HEK293 (cell line): ENCODE data around the gene SRR.

ENCODE experiments used
- GLI4 ChIP-seq: fragments of 450-650 bp; formaldehyde crosslinking; IDR thresholded peaks from 2 replicates; pipeline ENCODE4 v1.5.1; 2016; ENCODE audit warnings: missing biosample characterization, missing genetic modification characterization
- HOXD13 ChIP-seq: sonication (generic); formaldehyde crosslinking; IDR thresholded peaks from 2 replicates; pipeline ENCODE4 v1.8.0; 2022; ENCODE audit warnings: missing genetic modification reagents, borderline replicate concordance
- KLF7 ChIP-seq: fragments of 450-650 bp; formaldehyde crosslinking; IDR thresholded peaks from 2 replicates; pipeline ENCODE4 v1.5.1; 2016; ENCODE audit warnings: missing biosample characterization, missing genetic modification characterization, borderline replicate concordance
- OSR2 ChIP-seq: fragments of 450-650 bp; formaldehyde crosslinking; IDR thresholded peaks from 2 replicates; pipeline ENCODE4 v1.5.1; 2016; ENCODE audit warnings: missing biosample characterization, missing genetic modification characterization
- PRDM6 ChIP-seq: fragments of 450-650 bp; formaldehyde crosslinking; IDR thresholded peaks from 2 replicates; pipeline ENCODE4 v1.5.1; 2017; ENCODE audit warnings: missing biosample characterization, missing genetic modification characterization
- REPIN1 ChIP-seq: fragments of 450-650 bp; formaldehyde crosslinking; IDR thresholded peaks from 2 replicates; pipeline ENCODE4 v1.5.1; 2017; ENCODE audit warnings: missing biosample characterization, missing genetic modification characterization, low read depth
- SALL2 ChIP-seq: fragments of 450-650 bp; formaldehyde crosslinking; IDR thresholded peaks from 2 replicates; pipeline ENCODE4 v1.5.0; 2017; ENCODE audit warnings: missing biosample characterization, mild to moderate bottlenecking, missing genetic modification characterization, borderline replicate concordance
- SCRT1 ChIP-seq: fragments of 450-650 bp; formaldehyde crosslinking; IDR thresholded peaks from 2 replicates; pipeline ENCODE4 v1.5.1; 2016; ENCODE audit warnings: missing biosample characterization, missing genetic modification characterization, borderline replicate concordance
- SETDB1 ChIP-seq: IDR thresholded peaks from one replicate; pipeline ENCODE4 v1.6.1; 2017; ENCODE audit warnings: mild to moderate bottlenecking, low read length, moderate library complexity, mixed read lengths; ENCODE audit not compliant: insufficient read length
- WT1 ChIP-seq: fragments of 450-650 bp; formaldehyde crosslinking; IDR thresholded peaks from 2 replicates; pipeline ENCODE4 v1.5.1; 2016; ENCODE audit warnings: missing biosample characterization, missing genetic modification characterization
- ZBTB20 ChIP-seq: fragments of 450-650 bp; formaldehyde crosslinking; IDR thresholded peaks from 2 replicates; pipeline ENCODE4 v1.5.1; 2016; ENCODE audit warnings: missing biosample characterization, missing genetic modification characterization
- ZFHX2 ChIP-seq: fragments of 450-650 bp; formaldehyde crosslinking; conservative IDR thresholded peaks from 2 replicates; pipeline ENCODE4 v1.5.1; 2016; ENCODE audit warnings: missing biosample characterization, missing genetic modification characterization
- ZNF112 ChIP-seq: fragments of 450-650 bp; formaldehyde crosslinking; IDR thresholded peaks from 2 replicates; pipeline ENCODE4 v1.5.0; 2017; ENCODE audit warnings: missing biosample characterization, missing genetic modification characterization
- ZNF155 ChIP-seq: fragments of 450-650 bp; formaldehyde crosslinking; IDR thresholded peaks from 2 replicates; pipeline ENCODE4 v1.5.1; 2016; ENCODE audit warnings: missing biosample characterization, missing genetic modification characterization
- ZNF248 ChIP-seq: fragments of 450-650 bp; formaldehyde crosslinking; IDR thresholded peaks from 2 replicates; pipeline ENCODE4 v1.5.1; 2017; ENCODE audit warnings: missing biosample characterization, missing genetic modification characterization
- ZNF280C ChIP-seq: fragments of 450-650 bp; formaldehyde crosslinking; IDR thresholded peaks from 2 replicates; pipeline ENCODE4 v1.5.1; 2016; ENCODE audit warnings: missing biosample characterization, missing genetic modification characterization
- ZNF350 ChIP-seq: fragments of 450-650 bp; formaldehyde crosslinking; IDR thresholded peaks from 2 replicates; pipeline ENCODE4 v1.5.0; 2017; ENCODE audit warnings: missing biosample characterization, mild to moderate bottlenecking, missing genetic modification characterization
- ZNF37A ChIP-seq: fragments of 450-650 bp; IDR thresholded peaks from 2 replicates; pipeline ENCODE4 v1.5.1; 2018; ENCODE audit warnings: missing biosample characterization, missing genetic modification characterization
- ZNF394 ChIP-seq: fragments of 450-650 bp; formaldehyde crosslinking; IDR thresholded peaks from 2 replicates; pipeline ENCODE4 v1.5.1; 2016; ENCODE audit warnings: missing biosample characterization, missing genetic modification characterization, mild to moderate bottlenecking, moderate library complexity, borderline replicate concordance
- ZNF501 ChIP-seq: fragments of 450-650 bp; formaldehyde crosslinking; IDR thresholded peaks from 2 replicates; pipeline ENCODE4 v1.5.1; 2016; ENCODE audit warnings: missing biosample characterization, missing genetic modification characterization
- ZNF548 ChIP-seq: fragments of 450-650 bp; formaldehyde crosslinking; IDR thresholded peaks from 2 replicates; pipeline ENCODE4 v1.5.1; 2016; ENCODE audit warnings: missing biosample characterization, missing genetic modification characterization
- ZNF560 ChIP-seq: fragments of 450-650 bp; formaldehyde crosslinking; IDR thresholded peaks from 2 replicates; pipeline ENCODE4 v1.5.1; 2017; ENCODE audit warnings: missing biosample characterization, missing genetic modification characterization, borderline replicate concordance
- ZNF639 ChIP-seq: fragments of 450-650 bp; formaldehyde crosslinking; IDR thresholded peaks from 2 replicates; pipeline ENCODE4 v1.5.1; 2016; ENCODE audit warnings: missing biosample characterization, missing genetic modification characterization
- ZNF707 ChIP-seq: fragments of 450-650 bp; formaldehyde crosslinking; IDR thresholded peaks from 2 replicates; pipeline ENCODE4 v1.5.1; 2016; ENCODE audit warnings: missing biosample characterization, missing genetic modification characterization
- ZSCAN30 ChIP-seq: fragments of 450-650 bp; IDR thresholded peaks from 2 replicates; pipeline ENCODE4 v1.5.1; 2018; ENCODE audit warnings: missing biosample characterization, mild to moderate bottlenecking, missing genetic modification characterization, moderate library complexity
- TF ChIP-seq, protein P1 (sequence below): fragments of 450-650 bp; formaldehyde crosslinking; IDR thresholded peaks from 2 replicates; pipeline ENCODE4 v1.5.1; 2016; ENCODE audit warnings: missing biosample characterization, missing genetic modification characterization
- TF ChIP-seq, protein P2 (sequence below): fragments of 450-650 bp; IDR thresholded peaks from 2 replicates; pipeline ENCODE4 v1.5.1; 2018; ENCODE audit warnings: missing biosample characterization, mild to moderate bottlenecking, missing genetic modification characterization
- TF ChIP-seq, protein P3 (sequence below): fragments of 450-650 bp; formaldehyde crosslinking; IDR thresholded peaks from 2 replicates; pipeline ENCODE4; 2016; ENCODE audit warnings: missing biosample characterization, missing genetic modification characterization
- TF ChIP-seq, protein P4 (sequence below): fragments of 450-650 bp; formaldehyde crosslinking; IDR thresholded peaks from 2 replicates; pipeline ENCODE4 v1.5.1; 2017; ENCODE audit warnings: missing biosample characterization, missing genetic modification characterization

Gene SRR

DNA sequence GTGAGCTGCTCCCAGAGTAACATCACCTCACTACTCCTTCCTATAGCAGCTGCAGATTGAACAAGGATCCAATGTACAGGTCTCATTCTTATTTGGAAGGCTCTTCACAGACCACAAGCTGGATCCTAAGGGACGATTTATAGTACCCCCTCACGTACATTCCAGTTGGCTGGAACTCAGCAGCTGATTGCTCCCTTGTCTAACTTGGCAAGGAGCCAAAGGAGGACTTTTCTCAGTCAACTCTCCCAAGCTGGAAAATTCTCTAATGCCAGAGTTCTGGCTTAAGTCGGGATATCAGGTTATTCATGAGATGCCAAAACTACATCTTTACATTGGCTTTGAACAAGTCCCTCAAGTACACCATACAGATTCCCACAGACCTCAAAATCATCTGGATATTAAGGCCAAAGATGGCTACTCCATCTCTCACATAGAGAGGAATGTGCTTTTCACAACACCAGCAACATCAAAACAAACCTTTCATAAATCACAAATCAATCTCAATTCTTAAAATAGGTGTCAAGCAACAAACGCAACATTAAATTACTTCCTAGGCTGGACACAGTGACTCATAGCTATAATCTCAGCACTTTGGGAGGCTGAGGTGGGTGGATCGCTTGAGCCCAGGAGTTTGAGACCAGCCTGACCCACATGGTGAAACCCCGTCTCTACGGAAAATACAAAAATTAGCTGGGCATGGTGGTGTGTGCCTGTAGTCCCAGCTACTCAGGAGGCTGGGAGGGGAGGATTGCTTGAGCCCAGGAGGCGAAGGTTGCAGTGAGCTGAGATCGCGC is 39.5 kb upstream of the SRR start (continued):
- no peak for TF ChIP-seq ZNF707 (tag by site-specific recombination)
- 0 out of 2 replicates have a peak, but pooled peaks have one; percentile 24 for TF ChIP-seq ZNF248
- TF ChIP-seq ZNF37A (tag by site-specific recombination), result peak; percentile 83
- TF ChIP-seq, protein P1, sequence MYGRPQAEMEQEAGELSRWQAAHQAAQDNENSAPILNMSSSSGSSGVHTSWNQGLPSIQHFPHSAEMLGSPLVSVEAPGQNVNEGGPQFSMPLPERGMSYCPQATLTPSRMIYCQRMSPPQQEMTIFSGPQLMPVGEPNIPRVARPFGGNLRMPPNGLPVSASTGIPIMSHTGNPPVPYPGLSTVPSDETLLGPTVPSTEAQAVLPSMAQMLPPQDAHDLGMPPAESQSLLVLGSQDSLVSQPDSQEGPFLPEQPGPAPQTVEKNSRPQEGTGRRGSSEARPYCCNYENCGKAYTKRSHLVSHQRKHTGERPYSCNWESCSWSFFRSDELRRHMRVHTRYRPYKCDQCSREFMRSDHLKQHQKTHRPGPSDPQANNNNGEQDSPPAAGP, result no peak
- 0 out of 2 replicates have a peak, but pooled peaks have one; percentile 12 for TF ChIP-seq PRDM6 (tag by site-specific recombination)
- TF ChIP-seq ZNF350 (tag by site-specific recombination), result peak; percentile 90
- TF ChIP-seq ZNF155, result no peak
- no peak for TF ChIP-seq REPIN1 (tag by site-specific recombination)
- TF ChIP-seq KLF7, result no peak
- peak; percentile 91 for TF ChIP-seq ZBTB20 (tag by site-specific recombination)
- peak; percentile 52 for TF ChIP-seq ZFHX2 (tag by site-specific recombination)
- peak; percentile 87 for TF ChIP-seq ZNF112 (tag by site-specific recombination)
- TF ChIP-seq WT1, result no peak
- no peak for TF ChIP-seq ZNF548 (tag by site-specific recombination)
- no peak for TF ChIP-seq SCRT1
- TF ChIP-seq ZNF560 (tag by site-specific recombination), result no peak
- TF ChIP-seq, protein P2, sequence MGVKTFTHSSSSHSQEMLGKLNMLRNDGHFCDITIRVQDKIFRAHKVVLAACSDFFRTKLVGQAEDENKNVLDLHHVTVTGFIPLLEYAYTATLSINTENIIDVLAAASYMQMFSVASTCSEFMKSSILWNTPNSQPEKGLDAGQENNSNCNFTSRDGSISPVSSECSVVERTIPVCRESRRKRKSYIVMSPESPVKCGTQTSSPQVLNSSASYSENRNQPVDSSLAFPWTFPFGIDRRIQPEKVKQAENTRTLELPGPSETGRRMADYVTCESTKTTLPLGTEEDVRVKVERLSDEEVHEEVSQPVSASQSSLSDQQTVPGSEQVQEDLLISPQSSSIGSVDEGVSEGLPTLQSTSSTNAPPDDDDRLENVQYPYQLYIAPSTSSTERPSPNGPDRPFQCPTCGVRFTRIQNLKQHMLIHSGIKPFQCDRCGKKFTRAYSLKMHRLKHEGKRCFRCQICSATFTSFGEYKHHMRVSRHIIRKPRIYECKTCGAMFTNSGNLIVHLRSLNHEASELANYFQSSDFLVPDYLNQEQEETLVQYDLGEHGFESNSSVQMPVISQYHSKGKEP (tag by site-specific recombination), result peak; percentile 59; the same call in 1 of the 2 replicates
- TF ChIP-seq ZNF501 (tag by site-specific recombination), result no peak
- TF ChIP-seq, protein P3, sequence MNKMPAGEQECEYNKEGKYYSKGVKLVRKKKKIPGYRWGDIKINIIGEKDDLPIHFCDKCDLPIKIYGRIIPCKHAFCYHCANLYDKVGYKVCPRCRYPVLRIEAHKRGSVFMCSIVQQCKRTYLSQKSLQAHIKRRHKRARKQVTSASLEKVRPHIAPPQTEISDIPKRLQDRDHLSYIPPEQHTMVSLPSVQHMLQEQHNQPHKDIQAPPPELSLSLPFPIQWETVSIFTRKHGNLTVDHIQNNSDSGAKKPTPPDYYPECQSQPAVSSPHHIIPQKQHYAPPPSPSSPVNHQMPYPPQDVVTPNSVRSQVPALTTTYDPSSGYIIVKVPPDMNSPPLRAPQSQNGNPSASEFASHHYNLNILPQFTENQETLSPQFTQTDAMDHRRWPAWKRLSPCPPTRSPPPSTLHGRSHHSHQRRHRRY, result no peak
- TF ChIP-seq ZSCAN30, result no peak
- no peak for TF ChIP-seq SETDB1
- TF ChIP-seq OSR2 (tag by site-specific recombination), result no peak
- TF ChIP-seq, protein P4, sequence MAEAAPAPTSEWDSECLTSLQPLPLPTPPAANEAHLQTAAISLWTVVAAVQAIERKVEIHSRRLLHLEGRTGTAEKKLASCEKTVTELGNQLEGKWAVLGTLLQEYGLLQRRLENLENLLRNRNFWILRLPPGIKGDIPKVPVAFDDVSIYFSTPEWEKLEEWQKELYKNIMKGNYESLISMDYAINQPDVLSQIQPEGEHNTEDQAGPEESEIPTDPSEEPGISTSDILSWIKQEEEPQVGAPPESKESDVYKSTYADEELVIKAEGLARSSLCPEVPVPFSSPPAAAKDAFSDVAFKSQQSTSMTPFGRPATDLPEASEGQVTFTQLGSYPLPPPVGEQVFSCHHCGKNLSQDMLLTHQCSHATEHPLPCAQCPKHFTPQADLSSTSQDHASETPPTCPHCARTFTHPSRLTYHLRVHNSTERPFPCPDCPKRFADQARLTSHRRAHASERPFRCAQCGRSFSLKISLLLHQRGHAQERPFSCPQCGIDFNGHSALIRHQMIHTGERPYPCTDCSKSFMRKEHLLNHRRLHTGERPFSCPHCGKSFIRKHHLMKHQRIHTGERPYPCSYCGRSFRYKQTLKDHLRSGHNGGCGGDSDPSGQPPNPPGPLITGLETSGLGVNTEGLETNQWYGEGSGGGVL (tag by site-specific recombination), result no peak; the same call in 1 of the 2 replicates
- TF ChIP-seq GLI4, result no peak
- TF ChIP-seq ZNF280C (tag by site-specific recombination), result no peak
- TF ChIP-seq ZNF639 (tag by site-specific recombination), result no peak
- TF ChIP-seq HOXD13, result no peak
- no peak for TF ChIP-seq SALL2 (tag by site-specific recombination)
- TF ChIP-seq ZNF394, result no peak
